Gastrocnemius medialis (tissue), 4 donors: Measurements from ENCODE around the gene SV2B.

Experiments
- CTCF ChIP-seq, 5 experiments: fragments of 450-650 bp in 3 of 5; fragments of 200-600 bp in 2 of 5; sonication (generic) in 2 of 5; IDR thresholded peaks in 4 of 5; conservative IDR thresholded peaks in 1 of 5; 1 replicate in 4 of 5; 2 replicates in 1 of 5; pipeline ENCODE4 v1.5.1; 2016 to 2019; ENCODE audit warnings: antibody characterized with exemption in 5 of 5, mild to moderate bottlenecking in 3 of 5, moderate library complexity in 3 of 5
- POLR2A ChIP-seq, 2 donors: fragments of 450-650 bp; IDR thresholded peaks; one replicate each; pipeline ENCODE4 v1.6.1; 2017; ENCODE audit warnings: antibody characterized with exemption in 2 of 2, mild to moderate bottlenecking in 2 of 2, moderate library complexity in 2 of 2

- no peak for TF ChIP-seq POLR2A (IDR thresholded peaks at IDR 0.05)
- TF ChIP-seq CTCF (IDR thresholded peaks at IDR 0.05 in 4 of 5, conservative IDR thresholded peaks at IDR 0.05 in 1 of 5): no peak
Measured at GRCh38 chr15:91165850-91166249, 65.8 kb downstream of the SV2B start.
